LNCAP (cell line): Measurements from ENCODE around the gene CCT6B.

Source experiments
- TF ChIP-seq, protein P1 (sequence below): fragments of 450-650 bp; IDR thresholded peaks from 2 replicates; pipeline ENCODE4 v1.5.1; 2017; ENCODE audit warnings: mild to moderate bottlenecking

Gene CCT6B

DNA sequence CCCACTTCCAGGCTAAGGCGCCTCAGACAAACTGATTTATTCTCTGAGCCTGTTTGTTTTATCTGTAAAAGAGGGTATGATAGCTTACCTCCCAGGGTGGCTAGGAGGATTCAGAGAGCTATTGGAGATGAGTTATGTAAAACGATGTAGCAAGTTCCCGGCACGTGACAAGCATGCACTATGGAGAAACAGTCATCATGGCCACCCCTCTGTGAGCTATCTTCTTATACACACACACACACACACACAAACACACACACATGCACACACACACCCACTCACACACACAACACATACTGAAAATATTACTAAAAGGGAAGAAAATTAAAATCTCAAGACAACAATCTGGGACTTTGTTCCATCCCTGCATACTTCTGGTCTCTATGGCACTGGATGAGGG is 66.3 kb downstream of the CCT6B start:
- TF ChIP-seq, protein P1, sequence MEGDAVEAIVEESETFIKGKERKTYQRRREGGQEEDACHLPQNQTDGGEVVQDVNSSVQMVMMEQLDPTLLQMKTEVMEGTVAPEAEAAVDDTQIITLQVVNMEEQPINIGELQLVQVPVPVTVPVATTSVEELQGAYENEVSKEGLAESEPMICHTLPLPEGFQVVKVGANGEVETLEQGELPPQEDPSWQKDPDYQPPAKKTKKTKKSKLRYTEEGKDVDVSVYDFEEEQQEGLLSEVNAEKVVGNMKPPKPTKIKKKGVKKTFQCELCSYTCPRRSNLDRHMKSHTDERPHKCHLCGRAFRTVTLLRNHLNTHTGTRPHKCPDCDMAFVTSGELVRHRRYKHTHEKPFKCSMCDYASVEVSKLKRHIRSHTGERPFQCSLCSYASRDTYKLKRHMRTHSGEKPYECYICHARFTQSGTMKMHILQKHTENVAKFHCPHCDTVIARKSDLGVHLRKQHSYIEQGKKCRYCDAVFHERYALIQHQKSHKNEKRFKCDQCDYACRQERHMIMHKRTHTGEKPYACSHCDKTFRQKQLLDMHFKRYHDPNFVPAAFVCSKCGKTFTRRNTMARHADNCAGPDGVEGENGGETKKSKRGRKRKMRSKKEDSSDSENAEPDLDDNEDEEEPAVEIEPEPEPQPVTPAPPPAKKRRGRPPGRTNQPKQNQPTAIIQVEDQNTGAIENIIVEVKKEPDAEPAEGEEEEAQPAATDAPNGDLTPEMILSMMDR = no peak

DNA sequence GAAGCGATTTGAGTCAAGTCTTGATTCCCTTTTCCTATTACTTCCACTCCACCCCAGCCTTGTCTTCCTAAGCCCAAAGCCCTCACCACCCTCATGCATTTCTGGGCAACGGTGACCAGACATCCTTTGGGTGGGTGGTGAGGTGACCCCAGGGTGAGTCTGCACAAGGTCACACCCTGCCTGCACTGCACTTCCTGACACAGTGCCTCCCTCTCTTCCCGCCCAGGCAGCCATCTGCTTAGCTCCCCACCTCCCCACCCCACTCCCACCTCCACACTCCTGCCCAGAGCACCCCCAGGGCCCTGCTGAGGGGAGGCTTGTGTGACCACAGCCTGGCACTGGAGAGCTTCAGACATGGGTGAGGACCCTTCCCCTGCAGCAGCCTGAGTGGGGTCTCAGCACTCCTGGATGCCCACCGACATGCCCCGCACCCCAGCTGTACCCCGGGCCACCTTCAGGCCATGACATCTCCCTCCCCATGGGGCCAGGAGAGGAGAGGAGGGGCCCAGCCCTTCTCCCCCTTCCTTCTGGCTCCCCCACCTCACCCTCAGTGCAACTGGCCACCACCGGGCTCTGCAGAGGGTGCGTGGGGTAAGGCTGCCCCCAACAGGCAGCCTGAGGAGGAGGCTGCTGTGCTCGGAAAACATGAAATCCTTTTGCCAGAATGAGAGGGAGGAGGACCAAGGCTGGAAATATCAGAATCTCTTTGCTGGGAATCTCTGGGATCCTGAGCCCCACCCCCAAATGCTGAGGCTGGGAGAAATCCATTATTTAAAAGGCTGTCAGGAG is 68.6 kb downstream of the CCT6B start:
- TF ChIP-seq, protein P1 = peak; percentile 68

DNA sequence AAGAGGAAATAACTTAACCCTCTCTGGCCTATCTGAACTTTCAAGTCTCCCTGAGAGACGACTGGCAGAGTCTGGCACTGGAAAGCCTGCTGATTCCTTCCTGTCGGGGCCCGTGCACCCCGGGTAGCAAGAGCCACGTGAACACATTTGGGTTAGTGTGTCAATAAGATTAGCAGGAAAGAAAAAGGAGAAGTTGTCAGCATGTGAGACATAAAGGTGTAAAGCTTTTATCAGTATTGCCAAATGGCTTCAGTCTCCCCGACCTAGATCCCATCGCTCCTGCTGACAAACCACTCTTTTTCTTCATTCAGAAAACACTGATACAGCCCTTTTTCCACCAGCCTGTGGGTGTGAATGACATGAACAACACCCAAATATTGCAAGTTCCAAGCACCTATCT is 74.4 kb downstream of the CCT6B start:
- TF ChIP-seq, protein P1 = no peak

DNA sequence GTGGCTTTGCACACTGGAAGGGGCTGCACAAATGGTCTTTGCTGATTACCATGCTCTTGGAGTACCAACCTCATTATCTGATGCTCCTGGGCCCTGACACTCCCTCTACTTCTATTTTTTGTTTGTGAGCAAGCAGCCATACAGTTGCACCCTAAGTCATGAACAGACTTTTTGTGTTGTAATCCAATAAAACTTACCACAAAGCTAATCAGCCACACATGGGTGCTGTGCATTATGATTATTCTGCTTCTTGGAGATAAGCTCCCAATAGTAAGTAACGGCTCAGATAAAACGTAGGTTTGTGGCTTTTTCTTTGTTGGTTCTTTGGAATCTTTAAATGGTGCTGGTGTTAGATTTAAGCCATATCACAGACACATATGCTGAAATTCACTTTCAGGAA is 76.2 kb downstream of the CCT6B start:
- TF ChIP-seq, protein P1 = no peak

DNA sequence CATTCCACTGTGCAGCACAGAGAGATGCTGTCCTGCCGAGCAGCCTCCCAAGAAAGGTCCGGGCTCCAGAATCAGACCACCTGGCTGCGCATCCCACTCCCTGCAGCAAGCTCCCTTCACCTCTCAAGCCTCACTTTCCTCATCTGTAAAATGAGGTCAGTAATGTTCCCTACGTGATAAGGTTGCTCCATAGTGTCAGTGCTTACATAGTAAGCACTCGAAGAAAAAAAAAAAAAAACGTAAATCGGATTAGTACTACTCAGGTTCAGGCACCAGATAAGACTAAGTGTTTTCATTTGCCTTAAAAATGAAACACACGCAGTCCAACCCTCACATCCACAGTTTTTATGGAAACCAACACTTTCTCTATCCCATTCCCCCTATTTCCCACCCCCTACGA is 76.7 kb downstream of the CCT6B start:
- TF ChIP-seq, protein P1 = no peak

DNA sequence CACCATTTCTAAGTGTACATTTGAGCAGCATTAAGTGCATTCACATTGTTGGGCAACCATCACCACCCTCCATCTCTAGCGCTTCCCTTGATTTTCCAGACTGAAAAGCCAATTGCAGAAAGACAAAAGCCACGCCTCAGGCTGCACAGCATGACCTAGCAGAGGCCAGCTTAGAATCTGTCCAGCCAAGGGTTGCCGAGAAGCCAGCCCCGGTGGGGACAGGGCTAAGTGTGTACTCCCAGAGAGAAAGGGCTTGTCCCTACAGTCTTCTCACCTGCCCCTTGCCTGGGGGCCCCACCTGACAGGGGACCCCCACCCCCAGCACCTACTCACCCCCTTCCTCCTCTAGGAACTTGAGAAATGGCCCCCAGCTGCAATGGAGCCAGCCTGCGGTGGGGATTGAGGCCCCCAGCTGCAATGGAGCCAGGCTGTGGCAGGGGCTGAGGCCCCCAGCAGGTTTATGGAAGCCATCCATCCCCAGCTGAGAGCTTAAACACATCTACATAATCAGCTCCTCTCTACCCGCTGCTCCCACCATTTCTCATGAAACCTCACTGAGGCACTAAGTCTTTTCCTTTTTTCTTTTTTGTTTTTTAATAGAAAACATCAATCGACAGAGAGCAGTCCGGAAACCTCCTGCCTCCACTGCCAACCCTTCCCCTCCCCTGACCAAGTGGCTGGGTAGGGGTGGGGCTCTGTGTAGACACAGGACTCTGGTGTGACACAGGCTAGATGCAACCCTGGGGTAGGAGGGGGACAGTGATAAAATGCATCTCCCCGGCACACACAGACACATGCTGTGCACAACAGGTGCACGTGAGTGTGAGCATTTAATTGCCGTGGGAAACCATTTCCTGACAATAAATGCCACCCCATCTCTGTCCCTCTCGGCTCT is 77.9 kb downstream of the CCT6B start:
- TF ChIP-seq, protein P1 = no peak

DNA sequence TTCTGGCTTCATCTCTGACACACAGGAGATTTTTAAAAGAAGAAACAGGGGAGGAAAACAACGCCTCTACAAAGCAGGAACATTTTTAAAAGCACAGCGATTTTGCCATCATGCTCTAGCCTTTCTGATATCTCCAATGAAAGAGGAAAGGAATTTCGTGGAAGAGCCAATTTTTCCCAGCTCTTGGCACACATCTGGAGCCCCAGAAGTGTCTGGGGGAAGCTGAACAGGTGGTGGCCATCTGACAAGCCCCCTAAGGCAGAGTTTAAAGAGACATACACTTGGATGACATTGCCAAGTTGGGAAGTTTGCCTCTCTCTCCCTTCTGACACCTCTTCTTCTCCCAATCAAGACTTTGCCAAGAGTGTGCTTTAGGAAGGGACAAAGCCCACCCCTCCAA is 82.1 kb downstream of the CCT6B start:
- TF ChIP-seq, protein P1 = no peak
